Left renal cortex interstitium (tissue), 4 donors: Measurements from ENCODE around the gene CFAP68. TPM values are rescaled to one million over a fixed set of nuclear protein-coding genes. Genes with fewer than 3 reads are reported as not detected.
A peak's percentile ranks its signal among the peaks of the same experiment; 100 is the strongest.
"Not testable (repeated sequence)": the region's sequence is repeated elsewhere in the genome, so short reads cannot be mapped to it uniquely, and the experiment has no call there.

ENCODE experiments used
- DNase-seq, 4 donors: peaks; one replicate each; pipeline ENCODE4 v3.0.0-alpha.2; 2013; ENCODE audit warnings: low read depth in 4 of 4, low spot score in 2 of 4, missing footprints in 1 of 4
- polyA plus RNA-seq, 4 donors: library from polyadenylated mRNA; unstranded; fragments of 120-200 nt; gene quantifications; one replicate each; pipeline ENCODE4 v1.2.1, GENCODE V29; 2013; ENCODE audit not compliant: insufficient read length in 4 of 4

CFAP68 gene
- polyA plus RNA-seq, 4 donors = 39.9 to 51.3 (median 43.6) TPM

DNA sequence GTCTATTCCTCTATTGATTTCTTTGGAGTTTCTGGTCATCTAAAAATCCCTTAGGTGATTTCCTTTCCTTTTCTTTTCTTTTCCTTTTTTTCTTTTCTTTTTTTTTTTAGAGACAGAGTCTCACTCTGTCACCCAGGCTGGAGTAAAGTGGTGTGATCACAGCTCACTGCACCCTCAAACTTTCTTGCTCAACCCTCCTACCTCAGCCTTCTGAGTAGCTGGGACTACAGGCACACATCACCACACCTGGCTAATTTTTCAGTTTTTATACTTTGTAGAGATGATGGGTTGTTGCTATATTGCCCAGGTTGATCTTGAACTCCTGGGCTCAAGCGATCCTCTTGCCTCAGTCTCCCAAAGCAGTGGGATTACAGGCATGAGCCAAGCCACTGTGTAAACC lies 37.4 kb downstream of the CFAP68 start:
- no peak for DNase-seq

- no peak for DNase-seq
Measured at GRCh38 chr11:111917312-111917711, 38.0 kb downstream of the CFAP68 start.

DNA sequence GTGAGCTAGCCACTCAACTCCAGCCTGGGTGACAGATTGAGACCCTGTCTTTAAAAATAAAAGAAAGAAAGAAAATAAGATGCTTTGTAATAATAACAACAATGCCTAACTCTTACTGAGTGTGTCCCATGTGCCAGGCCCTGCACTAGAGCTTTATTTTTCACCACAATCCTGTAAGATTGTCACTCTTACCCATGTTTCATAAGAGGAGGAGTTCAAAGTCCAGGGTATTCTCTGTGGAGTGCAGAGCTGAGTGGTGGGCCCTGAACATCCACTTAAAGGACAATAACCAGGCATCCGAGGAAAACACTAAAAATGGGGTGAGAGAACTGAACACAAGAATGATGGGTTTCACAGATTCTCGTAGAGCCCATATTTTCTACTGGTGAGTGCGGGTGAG lies 38.4 kb downstream of the CFAP68 start:
- DNase-seq = no peak

- peak in 2 of 4 donors; percentile 78 to 84 for DNase-seq
Measured at GRCh38 chr11:111918390-111919256, 39.3 kb downstream of the CFAP68 start, which contains the start of gene C11orf52. C11orf52 (plus strand) TSS chr11:111918913; CDS start chr11:111918973, 60 bp downstream.

DNA sequence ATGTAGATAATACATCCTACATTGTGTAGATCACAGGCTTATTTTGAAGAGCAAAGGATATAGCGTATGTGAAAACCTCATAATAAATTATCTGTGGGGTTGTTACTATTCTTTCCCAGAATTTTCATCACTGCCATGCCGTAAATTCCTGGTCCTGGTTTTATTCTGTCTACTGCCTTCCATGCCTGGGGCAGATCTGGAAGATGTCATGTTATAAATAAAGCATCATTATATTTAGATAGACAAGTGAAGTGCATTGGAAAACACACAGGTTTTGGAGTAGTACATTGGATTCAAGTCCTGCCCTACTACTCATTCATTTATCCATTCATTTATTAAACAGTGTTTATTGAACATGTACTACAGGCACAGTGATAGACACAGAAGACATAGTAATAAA lies 41.6 kb downstream of the CFAP68 start:
- no peak for DNase-seq

DNA sequence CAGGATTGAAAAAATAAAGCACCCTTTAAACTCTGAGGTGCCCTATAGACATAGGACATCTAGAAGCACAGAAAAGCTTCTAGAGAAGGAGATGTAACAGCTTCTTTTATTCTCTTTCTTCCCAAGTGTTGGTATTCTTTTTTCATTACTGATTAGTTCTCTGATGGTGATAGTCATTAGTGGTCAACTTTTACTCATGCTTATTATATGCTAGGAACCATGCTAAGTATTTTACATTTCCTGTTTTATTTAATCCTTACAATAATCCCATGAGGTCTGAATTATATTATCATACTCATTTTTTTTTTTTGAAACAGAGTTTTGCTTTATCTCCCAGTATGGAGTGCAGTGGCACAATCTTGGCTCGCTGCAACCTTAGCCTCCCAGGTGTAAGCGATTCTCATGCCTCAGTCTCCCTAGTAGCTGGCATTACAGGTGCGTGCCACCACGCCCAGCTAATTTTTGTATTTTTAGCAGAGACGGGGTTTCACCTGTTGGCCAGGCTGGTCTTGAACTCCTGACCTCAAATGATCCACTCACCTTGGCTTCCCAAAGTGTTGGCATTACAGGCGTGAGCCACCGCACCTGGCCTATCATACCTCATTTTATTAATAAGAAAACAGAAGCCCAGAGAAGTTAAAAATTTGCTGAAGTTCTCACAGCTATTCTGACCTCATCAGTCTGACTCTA lies 42.3 kb downstream of the CFAP68 start:
- no peak for DNase-seq

- no peak for DNase-seq
Measured at GRCh38 chr11:111922803-111923202, 43.5 kb downstream of the CFAP68 start.

- DNase-seq = no peak
Measured at GRCh38 chr11:111923351-111923788, 44.0 kb downstream of the CFAP68 start.

DNA sequence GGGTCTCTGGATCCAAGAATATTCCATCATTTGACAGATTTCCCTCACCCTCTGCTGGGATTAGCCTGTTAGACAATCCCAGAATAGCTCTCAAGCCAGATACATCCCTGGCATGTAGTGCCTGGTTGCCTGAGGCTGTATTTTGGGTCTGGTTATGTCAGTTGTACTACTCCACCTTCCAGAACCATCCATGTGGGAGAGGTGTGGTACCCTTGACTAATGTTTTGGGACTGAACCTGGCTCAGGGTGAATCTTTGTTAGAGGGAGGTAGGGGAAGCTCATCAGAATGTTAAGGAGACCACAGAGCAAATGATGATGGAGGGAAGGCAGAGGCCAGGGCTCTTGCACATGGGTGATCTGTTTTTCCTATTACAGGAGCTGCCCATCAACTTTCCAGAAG lies 44.6 kb downstream of the CFAP68 start:
- DNase-seq = no peak

- DNase-seq = no peak
Measured at GRCh38 chr11:111925953-111926352, 46.6 kb downstream of the CFAP68 start.

GRCh38 chr11:111926505-111927391 lies 47.4 kb downstream of the CFAP68 start:
- peak; percentile 85 to 94 (median 92) for DNase-seq

- DNase-seq = no peak
Measured at GRCh38 chr11:111930472-111930871, 51.1 kb downstream of the CFAP68 start.

DNA sequence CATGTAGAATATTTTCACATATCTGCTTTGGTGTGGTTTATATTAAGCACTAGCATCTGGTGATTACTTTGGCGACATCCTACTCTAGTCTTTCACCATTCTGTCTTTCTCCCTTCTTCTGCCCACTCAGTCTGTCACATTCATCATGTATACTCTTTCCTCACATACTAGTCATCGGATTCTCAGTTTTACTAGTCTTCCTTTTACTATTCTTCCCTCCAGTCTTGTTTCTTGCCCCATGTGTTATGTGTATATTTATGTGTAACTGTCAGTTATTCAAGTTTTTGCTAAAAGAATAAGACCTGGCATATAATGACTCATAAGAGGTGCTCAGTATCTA lies 53.2 kb downstream of the CFAP68 start:
- no peak for DNase-seq

DNA sequence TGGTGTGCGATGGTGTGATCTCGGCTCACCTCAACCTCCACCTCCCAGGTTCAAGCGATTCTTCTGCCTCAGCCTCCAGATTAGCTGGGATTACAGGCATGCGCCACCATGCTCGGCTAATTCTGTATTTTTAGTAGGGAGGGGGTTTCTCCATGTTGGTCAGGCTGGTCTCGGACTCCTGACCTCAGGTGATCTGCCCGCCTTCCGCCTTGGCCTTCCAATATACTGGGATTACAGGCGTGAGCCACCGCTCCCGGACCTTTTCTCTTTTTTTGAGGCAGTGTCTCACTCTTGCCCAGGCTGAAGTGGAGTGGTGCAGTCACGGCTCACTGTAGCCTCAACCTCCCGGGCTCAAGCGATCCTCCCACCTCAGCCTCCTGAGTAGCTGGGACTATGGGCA lies 53.8 kb downstream of the CFAP68 start:
- DNase-seq = not testable (repeated sequence)

DNA sequence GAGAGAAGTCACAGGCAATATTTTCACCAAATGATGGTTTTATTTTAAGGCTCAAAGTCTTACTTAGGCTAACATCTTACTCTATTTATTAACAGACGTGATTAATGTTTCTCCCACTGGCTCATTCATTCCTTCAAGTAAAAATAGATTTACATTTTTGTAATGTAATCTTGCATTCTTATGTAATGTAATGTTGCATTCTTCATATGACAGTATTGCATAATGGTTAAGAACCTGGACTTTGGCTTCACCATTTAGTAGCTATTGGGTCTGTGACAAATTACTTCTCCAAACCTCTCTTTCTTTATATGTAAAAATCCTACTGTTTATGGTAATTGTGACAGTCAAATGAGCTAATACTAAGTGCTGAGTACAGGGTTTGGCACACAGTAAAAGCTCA lies 54.5 kb downstream of the CFAP68 start:
- no peak for DNase-seq

GRCh38 chr11:111934306-111934705 lies 55.0 kb downstream of the CFAP68 start:
- DNase-seq = no peak

Other genes starting within 250 kb of the CFAP68 start
- gene PPP2R1B, start 113.2 kb upstream of the CFAP68 start, polyA plus RNA-seq = 10 to 100 TPM; 19.2 to 26.6 (median 19.6) TPM
- 10 to 100 TPM; 38.2 to 47.6 (median 42.6) TPM for gene ALG9, start 8.0 kb upstream of the CFAP68 start, polyA plus RNA-seq
- 1 to 10 TPM; 5.1 to 6.1 (median 5.6) TPM for gene FDXACB1, start 376 bp upstream of the CFAP68 start, polyA plus RNA-seq
- 10 to 100 TPM; 46.4 to 69.2 (median 52.6) TPM for gene CRYAB, start 32.2 kb downstream of the CFAP68 start, polyA plus RNA-seq
- 1 to 10 TPM; 1.8 to 3.1 (median 2.3) TPM for gene HSPB2, start 33.2 kb downstream of the CFAP68 start, polyA plus RNA-seq
- 10 to 100 TPM in 3 of 4 donors, 1 to 10 TPM in 1; 9.7 to 14.4 (median 12.9) TPM for gene C11orf52, start 39.4 kb downstream of the CFAP68 start, polyA plus RNA-seq
- gene DIXDC1, start 57.8 kb downstream of the CFAP68 start, polyA plus RNA-seq = 10 to 100 TPM; 19.2 to 20.7 (median 20.0) TPM
- gene DLAT, start 145.9 kb downstream of the CFAP68 start, polyA plus RNA-seq = 10 to 100 TPM; 46.3 to 56.9 (median 48.9) TPM
- 10 to 100 TPM in 3 of 4 donors, 1 to 10 TPM in 1; 7.6 to 13.7 (median 11.0) TPM for gene PIH1D2, start 194.5 kb downstream of the CFAP68 start, polyA plus RNA-seq
- 10 to 100 TPM; 48.8 to 61.1 (median 55.4) TPM for gene NKAPD1, start 194.8 kb downstream of the CFAP68 start, polyA plus RNA-seq
- gene TIMM8B, start 207.2 kb downstream of the CFAP68 start, polyA plus RNA-seq = 10 to 100 TPM; 65.0 to 88.9 (median 76.5) TPM
- 100 to 1,000 TPM; 162 to 223 (median 180) TPM for gene SDHD, start 207.3 kb downstream of the CFAP68 start, polyA plus RNA-seq